GM23338 (cell line): Measurements from ENCODE around the gene MS4A7. TPM values are rescaled to one million over a fixed set of nuclear protein-coding genes. Genes with fewer than 3 reads are reported as not detected.

Experiments used
- ATAC-seq: fragments of 200-7000 bp; cut with Tn5 transposase; 3 replicates; pipeline ENCODE4 v1.9.1; 2020
- DNase-seq: peaks from one replicate; pipeline ENCODE4 v3.0.0-alpha.2; 2015; ENCODE audit warnings: low spot score
- H2AFZ ChIP-seq: fragments of 200-600 bp; sonication (generic); 2 replicates; pipeline ENCODE4 v1.8.0; 2016; ENCODE audit warnings: antibody characterized with exemption, mild to moderate bottlenecking, moderate library complexity
- H3F3A ChIP-seq: fragments of 200-600 bp; sonication (generic); replicated peaks from 2 replicates; pipeline ENCODE4 v1.8.0; 2017; ENCODE audit warnings: antibody characterized with exemption, mixed run types, low read depth
- H3K27ac ChIP-seq: fragments of 200-600 bp; sonication (generic); 2 replicates; pipeline ENCODE4 v1.6.1; 2016; ENCODE audit warnings: low read depth
- H3K27me3 ChIP-seq: fragments of 200-600 bp; sonication (generic); 2 replicates; pipeline ENCODE4 v1.8.0; 2016; ENCODE audit warnings: mild to moderate bottlenecking, mixed run types, moderate library complexity; ENCODE audit not compliant: insufficient read depth
- H3K36me3 ChIP-seq: fragments of 200-600 bp; sonication (generic); 2 replicates; pipeline ENCODE4 v1.8.0; 2016; ENCODE audit warnings: mild to moderate bottlenecking; ENCODE audit not compliant: insufficient read depth
- H3K4me1 ChIP-seq: fragments of 200-600 bp; sonication (generic); 2 replicates; pipeline ENCODE4 v1.8.0; 2016; ENCODE audit warnings: mild to moderate bottlenecking, moderate library complexity; ENCODE audit not compliant: insufficient read depth
- H3K4me2 ChIP-seq: fragments of 200-600 bp; sonication (generic); 2 replicates; pipeline ENCODE4 v1.7.1; 2017; ENCODE audit warnings: mixed run types
- H3K4me3 ChIP-seq: fragments of 200-600 bp; sonication (generic); 2 replicates; pipeline ENCODE4 v1.6.1; 2016; ENCODE audit warnings: mixed run types
- H3K79me2 ChIP-seq: fragments of 200-600 bp; sonication (generic); replicated peaks from 2 replicates; pipeline ENCODE4 v1.8.0; 2017; ENCODE audit warnings: mild to moderate bottlenecking; ENCODE audit not compliant: insufficient read depth
- H3K9me2 ChIP-seq: fragments of 200-600 bp; sonication (generic); 2 replicates; pipeline ENCODE4 v1.8.0; 2017; ENCODE audit not compliant: insufficient read depth
- H4K20me1 ChIP-seq: fragments of 200-600 bp; sonication (generic); replicated peaks from 2 replicates; pipeline ENCODE4 v1.8.0; 2017; ENCODE audit warnings: mild to moderate bottlenecking; ENCODE audit not compliant: insufficient read depth
- H3K27ac Mint-ChIP-seq: 2 replicates; pipeline ENCODE4 v1.8.0; 2020; ENCODE audit warnings: inconsistent platforms, mild to moderate bottlenecking, moderate library complexity, mixed read lengths
- H3K27me3 Mint-ChIP-seq: 3 replicates; pipeline ENCODE4 v1.8.0; 2022; ENCODE audit warnings: low read depth, mild to moderate bottlenecking, moderate library complexity, mixed read lengths, inconsistent platforms; ENCODE audit not compliant: insufficient read depth, poor library complexity
- H3K36me3 Mint-ChIP-seq: 3 replicates; pipeline ENCODE4 v1.8.0; 2021; ENCODE audit warnings: low read depth, mild to moderate bottlenecking, inconsistent platforms, moderate library complexity, mixed read lengths
- H3K4me1 Mint-ChIP-seq: 3 replicates; pipeline ENCODE4 v1.8.0; 2020; ENCODE audit warnings: mild to moderate bottlenecking, inconsistent platforms, mixed read lengths
- H3K4me3 Mint-ChIP-seq: 3 replicates; pipeline ENCODE4 v1.8.0; 2021; ENCODE audit warnings: moderate library complexity, mild to moderate bottlenecking, inconsistent platforms, mixed read lengths
- H3K9me3 Mint-ChIP-seq: 3 replicates; pipeline ENCODE4 v1.8.0; 2020; ENCODE audit warnings: moderate library complexity, mild to moderate bottlenecking, inconsistent platforms, mixed read lengths
- CREB1 ChIP-seq: fragments of 250-450 bp; sonication (Bioruptor Pico); IDR thresholded peaks from 2 replicates; pipeline ENCODE4 v1.5.0; 2020; ENCODE audit warnings: low read depth, mild to moderate bottlenecking, moderate library complexity
- ETS1 ChIP-seq: IDR thresholded peaks from 2 replicates; pipeline ENCODE4 v1.6.1; 2016; ENCODE audit warnings: antibody characterized with exemption
- EZH2 ChIP-seq: fragments of 200-600 bp; sonication (generic); IDR thresholded peaks from one replicate; pipeline ENCODE4 v1.8.0; 2017; ENCODE audit warnings: antibody characterized with exemption, mild to moderate bottlenecking, low read depth; ENCODE audit not compliant: unreplicated experiment
- EZH2phosphoT487 ChIP-seq: fragments of 200-600 bp; sonication (generic); IDR thresholded peaks from one replicate; pipeline ENCODE4 v1.8.1; 2018; ENCODE audit warnings: antibody characterized with exemption; ENCODE audit not compliant: unreplicated experiment
- NANOG ChIP-seq: IDR thresholded peaks from 2 replicates; pipeline ENCODE4 v1.6.1; 2016; ENCODE audit warnings: antibody characterized with exemption, borderline replicate concordance
- POLR2AphosphoS5 ChIP-seq: IDR thresholded peaks from 2 replicates; pipeline ENCODE4 v1.6.1; 2016; ENCODE audit warnings: antibody characterized with exemption, low read depth
- STAT1 ChIP-seq: IDR thresholded peaks from one replicate; pipeline ENCODE4 v1.6.1; 2016; ENCODE audit warnings: antibody characterized with exemption; ENCODE audit not compliant: unreplicated experiment
- ZNF114 ChIP-seq: fragments of 250-450 bp; sonication (Bioruptor Pico); IDR thresholded peaks from 2 replicates; pipeline ENCODE4 v1.5.0; 2020; ENCODE audit warnings: mild to moderate bottlenecking, moderate library complexity
- ZNF331 ChIP-seq: fragments of 250-450 bp; sonication (Bioruptor Pico); IDR thresholded peaks from 2 replicates; pipeline ENCODE4 v1.5.0; 2020; ENCODE audit warnings: low read depth, mild to moderate bottlenecking, moderate library complexity
- polyA plus RNA-seq: library from polyadenylated mRNA; unstranded; fragments of >200 nt; fragmentation: Nextera tagmentation; extraction: Ambion mirVana; gene quantifications from 2 replicates; pipeline ENCODE4 v1.2.1, GENCODE V29; 2016
- total RNA-seq: library from RNA; depleted of rRNA; stranded (reverse); fragments of >200 nt; shearing (Covaris generic); gene quantifications from 2 replicates; pipeline ENCODE4 v1.2.3, GENCODE V29; 2014
- TF ChIP-seq, protein P1 (sequence below): fragments of 250-450 bp; sonication (Bioruptor Pico); IDR thresholded peaks from 2 replicates; pipeline ENCODE4 v1.5.0; 2020; ENCODE audit warnings: mild to moderate bottlenecking, moderate library complexity
- TF ChIP-seq, protein P2 (sequence below), 2 experiments: fragments of 200-600 bp in 1 of 2; sonication (generic) in 1 of 2; conservative IDR thresholded peaks; 2 replicates each; pipeline versions ENCODE4 v1.5.1 to v1.6.1; 2016 to 2017; ENCODE audit warnings: antibody characterized with exemption in 2 of 2, low read depth in 2 of 2, mild to moderate bottlenecking in 2 of 2, moderate library complexity in 1 of 2

The MS4A7 gene
- total and polyA plus RNA-seq, 2 experiments from 2014 or later, result 0.07 TPM; not detected in 1

GRCh38 chr11:60394666-60395380 is 16.5 kb downstream of the MS4A7 start:
- no peak overlapping the region for H3K4me3 Mint-ChIP-seq
- H3F3A ChIP-seq, result no peaks in the 10 kb centered on the region
- no peak overlapping the region for H3K27ac Mint-ChIP-seq
- no peaks in the 10 kb centered on the region for H3K36me3 Mint-ChIP-seq
- H3K9me3 Mint-ChIP-seq, result no peaks in the 10 kb centered on the region; the same call in 2 of the 3 replicates
- no peak overlapping the region for H2AFZ ChIP-seq
- peaks cover 14% of the 10 kb centered on the region for H3K9me2 ChIP-seq
- no peaks in the 10 kb centered on the region for H3K79me2 ChIP-seq
- no peaks in the 10 kb centered on the region for H4K20me1 ChIP-seq
- no peaks in the 10 kb centered on the region for H3K27me3 ChIP-seq
- no peak for ATAC-seq
- H3K4me1 ChIP-seq, result no peaks in the 10 kb centered on the region
- H3K4me3 ChIP-seq, result no peak overlapping the region
- no peaks in the 10 kb centered on the region for H3K36me3 ChIP-seq
- H3K27me3 Mint-ChIP-seq, result peaks cover 3% of the 10 kb centered on the region
- peaks cover 9% of the 10 kb centered on the region; the same call in 1 of the 3 replicates for H3K4me1 Mint-ChIP-seq
- DNase-seq, result no peak
- H3K27ac ChIP-seq, result no peak overlapping the region
- TF ChIP-seq ZNF331 (CRISPR knock-in tag), result no peak
- TF ChIP-seq POLR2AphosphoS5, result no peak
- H3K4me2 ChIP-seq, result no peak overlapping the region

- peaks cover 7% of the 10 kb centered on the region for H3K27me3 Mint-ChIP-seq
- H2AFZ ChIP-seq, result peak within 1 kb of the TSS; percentile 72; the same call in 1 of the 2 replicates
- H3K4me3 Mint-ChIP-seq, result no peak within 1 kb of the TSS
- 0 out of 2 replicates have a peak, but pooled peaks cover 1% of the 10 kb centered on the region for H3K36me3 ChIP-seq
- DNase-seq (no peak), ATAC-seq (no peak)
- H3K4me2 ChIP-seq, result no peak within 1 kb of the TSS
- H3K36me3 Mint-ChIP-seq, result no peaks in the 10 kb centered on the region
- H3K79me2 ChIP-seq, result no peaks in the 10 kb centered on the region
- no peak within 1 kb of the TSS for H3K27ac Mint-ChIP-seq
- H3K9me3 Mint-ChIP-seq, result peaks cover 5% of the 10 kb centered on the region
- H4K20me1 ChIP-seq, result no peaks in the 10 kb centered on the region
- no peaks in the 10 kb centered on the region for H3K4me1 ChIP-seq
- H3K9me2 ChIP-seq, result peaks cover 10% of the 10 kb centered on the region
- H3K4me3 ChIP-seq, result no peak within 1 kb of the TSS
- peaks cover 9% of the 10 kb centered on the region; the same call in 1 of the 3 replicates for H3K4me1 Mint-ChIP-seq
- H3K27ac ChIP-seq, result no peak within 1 kb of the TSS
- no peaks in the 10 kb centered on the region for H3K27me3 ChIP-seq
- H3F3A ChIP-seq, result no peaks in the 10 kb centered on the region
- TF ChIP-seq, protein P1, sequence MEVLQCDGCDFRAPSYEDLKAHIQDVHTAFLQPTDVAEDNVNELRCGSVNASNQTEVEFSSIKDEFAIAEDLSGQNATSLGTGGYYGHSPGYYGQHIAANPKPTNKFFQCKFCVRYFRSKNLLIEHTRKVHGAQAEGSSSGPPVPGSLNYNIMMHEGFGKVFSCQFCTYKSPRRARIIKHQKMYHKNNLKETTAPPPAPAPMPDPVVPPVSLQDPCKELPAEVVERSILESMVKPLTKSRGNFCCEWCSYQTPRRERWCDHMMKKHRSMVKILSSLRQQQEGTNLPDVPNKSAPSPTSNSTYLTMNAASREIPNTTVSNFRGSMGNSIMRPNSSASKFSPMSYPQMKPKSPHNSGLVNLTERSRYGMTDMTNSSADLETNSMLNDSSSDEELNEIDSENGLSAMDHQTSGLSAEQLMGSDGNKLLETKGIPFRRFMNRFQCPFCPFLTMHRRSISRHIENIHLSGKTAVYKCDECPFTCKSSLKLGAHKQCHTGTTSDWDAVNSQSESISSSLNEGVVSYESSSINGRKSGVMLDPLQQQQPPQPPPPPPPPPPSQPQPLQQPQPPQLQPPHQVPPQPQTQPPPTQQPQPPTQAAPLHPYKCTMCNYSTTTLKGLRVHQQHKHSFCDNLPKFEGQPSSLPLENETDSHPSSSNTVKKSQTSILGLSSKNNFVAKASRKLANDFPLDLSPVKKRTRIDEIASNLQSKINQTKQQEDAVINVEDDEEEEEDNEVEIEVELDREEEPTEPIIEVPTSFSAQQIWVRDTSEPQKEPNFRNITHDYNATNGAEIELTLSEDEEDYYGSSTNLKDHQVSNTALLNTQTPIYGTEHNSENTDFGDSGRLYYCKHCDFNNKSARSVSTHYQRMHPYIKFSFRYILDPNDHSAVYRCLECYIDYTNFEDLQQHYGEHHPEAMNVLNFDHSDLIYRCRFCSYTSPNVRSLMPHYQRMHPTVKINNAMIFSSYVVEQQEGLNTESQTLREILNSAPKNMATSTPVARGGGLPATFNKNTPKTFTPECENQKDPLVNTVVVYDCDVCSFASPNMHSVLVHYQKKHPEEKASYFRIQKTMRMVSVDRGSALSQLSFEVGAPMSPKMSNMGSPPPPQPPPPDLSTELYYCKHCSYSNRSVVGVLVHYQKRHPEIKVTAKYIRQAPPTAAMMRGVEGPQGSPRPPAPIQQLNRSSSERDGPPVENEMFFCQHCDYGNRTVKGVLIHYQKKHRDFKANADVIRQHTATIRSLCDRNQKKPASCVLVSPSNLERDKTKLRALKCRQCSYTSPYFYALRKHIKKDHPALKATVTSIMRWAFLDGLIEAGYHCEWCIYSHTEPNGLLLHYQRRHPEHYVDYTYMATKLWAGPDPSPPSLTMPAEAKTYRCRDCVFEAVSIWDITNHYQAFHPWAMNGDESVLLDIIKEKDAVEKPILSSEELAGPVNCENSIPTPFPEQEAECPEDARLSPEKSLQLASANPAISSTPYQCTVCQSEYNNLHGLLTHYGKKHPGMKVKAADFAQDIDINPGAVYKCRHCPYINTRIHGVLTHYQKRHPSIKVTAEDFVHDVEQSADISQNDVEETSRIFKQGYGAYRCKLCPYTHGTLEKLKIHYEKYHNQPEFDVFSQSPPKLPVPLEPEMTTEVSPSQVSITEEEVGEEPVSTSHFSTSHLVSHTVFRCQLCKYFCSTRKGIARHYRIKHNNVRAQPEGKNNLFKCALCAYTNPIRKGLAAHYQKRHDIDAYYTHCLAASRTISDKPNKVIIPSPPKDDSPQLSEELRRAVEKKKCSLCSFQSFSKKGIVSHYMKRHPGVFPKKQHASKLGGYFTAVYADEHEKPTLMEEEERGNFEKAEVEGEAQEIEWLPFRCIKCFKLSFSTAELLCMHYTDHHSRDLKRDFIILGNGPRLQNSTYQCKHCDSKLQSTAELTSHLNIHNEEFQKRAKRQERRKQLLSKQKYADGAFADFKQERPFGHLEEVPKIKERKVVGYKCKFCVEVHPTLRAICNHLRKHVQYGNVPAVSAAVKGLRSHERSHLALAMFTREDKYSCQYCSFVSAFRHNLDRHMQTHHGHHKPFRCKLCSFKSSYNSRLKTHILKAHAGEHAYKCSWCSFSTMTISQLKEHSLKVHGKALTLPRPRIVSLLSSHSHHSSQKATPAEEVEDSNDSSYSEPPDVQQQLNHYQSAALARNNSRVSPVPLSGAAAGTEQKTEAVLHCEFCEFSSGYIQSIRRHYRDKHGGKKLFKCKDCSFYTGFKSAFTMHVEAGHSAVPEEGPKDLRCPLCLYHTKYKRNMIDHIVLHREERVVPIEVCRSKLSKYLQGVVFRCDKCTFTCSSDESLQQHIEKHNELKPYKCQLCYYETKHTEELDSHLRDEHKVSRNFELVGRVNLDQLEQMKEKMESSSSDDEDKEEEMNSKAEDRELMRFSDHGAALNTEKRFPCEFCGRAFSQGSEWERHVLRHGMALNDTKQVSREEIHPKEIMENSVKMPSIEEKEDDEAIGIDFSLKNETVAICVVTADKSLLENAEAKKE (CRISPR knock-in tag), result no peak
- TF ChIP-seq STAT1, result no peak
- no peak for TF ChIP-seq ZNF331 (CRISPR knock-in tag)
- TF ChIP-seq, protein P2, sequence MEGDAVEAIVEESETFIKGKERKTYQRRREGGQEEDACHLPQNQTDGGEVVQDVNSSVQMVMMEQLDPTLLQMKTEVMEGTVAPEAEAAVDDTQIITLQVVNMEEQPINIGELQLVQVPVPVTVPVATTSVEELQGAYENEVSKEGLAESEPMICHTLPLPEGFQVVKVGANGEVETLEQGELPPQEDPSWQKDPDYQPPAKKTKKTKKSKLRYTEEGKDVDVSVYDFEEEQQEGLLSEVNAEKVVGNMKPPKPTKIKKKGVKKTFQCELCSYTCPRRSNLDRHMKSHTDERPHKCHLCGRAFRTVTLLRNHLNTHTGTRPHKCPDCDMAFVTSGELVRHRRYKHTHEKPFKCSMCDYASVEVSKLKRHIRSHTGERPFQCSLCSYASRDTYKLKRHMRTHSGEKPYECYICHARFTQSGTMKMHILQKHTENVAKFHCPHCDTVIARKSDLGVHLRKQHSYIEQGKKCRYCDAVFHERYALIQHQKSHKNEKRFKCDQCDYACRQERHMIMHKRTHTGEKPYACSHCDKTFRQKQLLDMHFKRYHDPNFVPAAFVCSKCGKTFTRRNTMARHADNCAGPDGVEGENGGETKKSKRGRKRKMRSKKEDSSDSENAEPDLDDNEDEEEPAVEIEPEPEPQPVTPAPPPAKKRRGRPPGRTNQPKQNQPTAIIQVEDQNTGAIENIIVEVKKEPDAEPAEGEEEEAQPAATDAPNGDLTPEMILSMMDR (conservative IDR thresholded peaks at IDR 0.05; ENCODE audit: low read depth in 2 of 2), result no peak
- TF ChIP-seq ZNF114, result no peak
- no peak for TF ChIP-seq EZH2phosphoT487
- no peak for TF ChIP-seq ETS1
- no peak for TF ChIP-seq NANOG
- TF ChIP-seq EZH2, result no peak
- TF ChIP-seq CREB1 (CRISPR knock-in tag), result no peak
Measured at GRCh38 chr11:60396382-60396781, 18.1 kb downstream of the MS4A7 start, which contains the start of gene MS4A14. Gene MS4A14, plus strand, starts transcription at chr11:60396459. Its CDS starts 120 bp downstream, at chr11:60396579.
